Measurements from ENCODE around the gene ZBTB16. TPM values are rescaled to one million over a fixed set of nuclear protein-coding genes. Genes with fewer than 3 reads are reported as not detected.

The ZBTB16 gene
- total and polyA plus RNA-seq, 2 of the 13 experiments (the other 11 are each of a cell fraction or from before 2014, with no cell fraction given): not detected

GRCh38 chr11:114194702-114195101, 135.2 kb downstream of the ZBTB16 start:
- 49% methylated on average over 4 of the region's 4 CpGs for WGBS (ENCODE audit: low lambda C conversion rate)
- DNase-seq (ENCODE audit: low spot score): no peak
- FAIRE-seq: no peak
- Histone ChIP-seq H3K36me3 (replicated peaks in 1 of 2; ENCODE audit: control insufficient read depth in 1 of 2, insufficient read depth in 2 of 2, low read length in 2 of 2) (no peaks in the 10 kb centered on the region), H3K27ac (ENCODE audit: extremely low read length, insufficient read depth, low read length) (no peak overlapping the region), H3K27me3 (ENCODE audit: control insufficient read depth in 1 of 2, insufficient read depth in 2 of 2, low read length in 2 of 2) (0 out of 5 replicates have a peak, but pooled peaks cover 0 to 4% of the 10 kb centered on the region in 2 experiments), H3K4me3 (replicated peaks in 1 of 3; ENCODE audit: insufficient read depth in 1 of 3, low read depth in 2 of 3, low read length in 3 of 3) (no peak overlapping the region), H3K79me2 (ENCODE audit: insufficient read depth, low read length) (no peaks in the 10 kb centered on the region), H3K4me1 (ENCODE audit: insufficient read depth, low read length) (no peaks in the 10 kb centered on the region), H3K4me2 (ENCODE audit: low read depth, low read length) (no peak overlapping the region), H4K20me1 (ENCODE audit: insufficient read depth, low read length) (no peaks in the 10 kb centered on the region), H2AFZ (ENCODE audit: low read length) (no peak overlapping the region), H3K9ac (ENCODE audit: insufficient read depth, low read depth, low read length) (no peak overlapping the region), H3K9me3 (ENCODE audit: low read length) (no peaks in the 10 kb centered on the region)
- in situ Hi-C loops (cut with HindIII; ENCODE audit: extremely low pct_ligation_motif_present, low pct_unique_long_range_greater_than_20kb): no loop called here
- intact Hi-C loops (cut with micrococcal nuclease; ENCODE audit: unreplicated experiment): no loop called here
- no peak for ATAC-seq
- ChIA-PET POLR2A (no interaction called here), CTCF (ENCODE audit: low intra/inter-chr PET ratio, low total read pairs) (no interaction called here)
- no TSS peak for BruUV-seq (replicated peaks)
- TF ChIP-seq MAF1 (CRISPR knock-in tag; IDR thresholded peaks at IDR 0.05; ENCODE audit: borderline replicate concordance) (no peak), PRDM15 (CRISPR knock-in tag; IDR thresholded peaks at IDR 0.05) (no peak), CBX1 (IDR thresholded peaks at IDR 0.05; ENCODE audit: low read depth) (no peak), ZNF564 (CRISPR knock-in tag; IDR thresholded peaks at IDR 0.05) (no peak), ZHX2 (IDR thresholded peaks at IDR 0.05; ENCODE audit: low read depth) (no peak), ZHX2 (CRISPR knock-in tag; IDR thresholded peaks at IDR 0.05; ENCODE audit: borderline replicate concordance) (no peak)
- TF ChIP-seq, protein P1, sequence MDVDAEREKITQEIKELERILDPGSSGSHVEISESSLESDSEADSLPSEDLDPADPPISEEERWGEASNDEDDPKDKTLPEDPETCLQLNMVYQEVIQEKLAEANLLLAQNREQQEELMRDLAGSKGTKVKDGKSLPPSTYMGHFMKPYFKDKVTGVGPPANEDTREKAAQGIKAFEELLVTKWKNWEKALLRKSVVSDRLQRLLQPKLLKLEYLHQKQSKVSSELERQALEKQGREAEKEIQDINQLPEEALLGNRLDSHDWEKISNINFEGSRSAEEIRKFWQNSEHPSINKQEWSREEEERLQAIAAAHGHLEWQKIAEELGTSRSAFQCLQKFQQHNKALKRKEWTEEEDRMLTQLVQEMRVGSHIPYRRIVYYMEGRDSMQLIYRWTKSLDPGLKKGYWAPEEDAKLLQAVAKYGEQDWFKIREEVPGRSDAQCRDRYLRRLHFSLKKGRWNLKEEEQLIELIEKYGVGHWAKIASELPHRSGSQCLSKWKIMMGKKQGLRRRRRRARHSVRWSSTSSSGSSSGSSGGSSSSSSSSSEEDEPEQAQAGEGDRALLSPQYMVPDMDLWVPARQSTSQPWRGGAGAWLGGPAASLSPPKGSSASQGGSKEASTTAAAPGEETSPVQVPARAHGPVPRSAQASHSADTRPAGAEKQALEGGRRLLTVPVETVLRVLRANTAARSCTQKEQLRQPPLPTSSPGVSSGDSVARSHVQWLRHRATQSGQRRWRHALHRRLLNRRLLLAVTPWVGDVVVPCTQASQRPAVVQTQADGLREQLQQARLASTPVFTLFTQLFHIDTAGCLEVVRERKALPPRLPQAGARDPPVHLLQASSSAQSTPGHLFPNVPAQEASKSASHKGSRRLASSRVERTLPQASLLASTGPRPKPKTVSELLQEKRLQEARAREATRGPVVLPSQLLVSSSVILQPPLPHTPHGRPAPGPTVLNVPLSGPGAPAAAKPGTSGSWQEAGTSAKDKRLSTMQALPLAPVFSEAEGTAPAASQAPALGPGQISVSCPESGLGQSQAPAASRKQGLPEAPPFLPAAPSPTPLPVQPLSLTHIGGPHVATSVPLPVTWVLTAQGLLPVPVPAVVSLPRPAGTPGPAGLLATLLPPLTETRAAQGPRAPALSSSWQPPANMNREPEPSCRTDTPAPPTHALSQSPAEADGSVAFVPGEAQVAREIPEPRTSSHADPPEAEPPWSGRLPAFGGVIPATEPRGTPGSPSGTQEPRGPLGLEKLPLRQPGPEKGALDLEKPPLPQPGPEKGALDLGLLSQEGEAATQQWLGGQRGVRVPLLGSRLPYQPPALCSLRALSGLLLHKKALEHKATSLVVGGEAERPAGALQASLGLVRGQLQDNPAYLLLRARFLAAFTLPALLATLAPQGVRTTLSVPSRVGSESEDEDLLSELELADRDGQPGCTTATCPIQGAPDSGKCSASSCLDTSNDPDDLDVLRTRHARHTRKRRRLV (CRISPR knock-in tag; IDR thresholded peaks at IDR 0.05): no peak
- TF ChIP-seq, protein P2, sequence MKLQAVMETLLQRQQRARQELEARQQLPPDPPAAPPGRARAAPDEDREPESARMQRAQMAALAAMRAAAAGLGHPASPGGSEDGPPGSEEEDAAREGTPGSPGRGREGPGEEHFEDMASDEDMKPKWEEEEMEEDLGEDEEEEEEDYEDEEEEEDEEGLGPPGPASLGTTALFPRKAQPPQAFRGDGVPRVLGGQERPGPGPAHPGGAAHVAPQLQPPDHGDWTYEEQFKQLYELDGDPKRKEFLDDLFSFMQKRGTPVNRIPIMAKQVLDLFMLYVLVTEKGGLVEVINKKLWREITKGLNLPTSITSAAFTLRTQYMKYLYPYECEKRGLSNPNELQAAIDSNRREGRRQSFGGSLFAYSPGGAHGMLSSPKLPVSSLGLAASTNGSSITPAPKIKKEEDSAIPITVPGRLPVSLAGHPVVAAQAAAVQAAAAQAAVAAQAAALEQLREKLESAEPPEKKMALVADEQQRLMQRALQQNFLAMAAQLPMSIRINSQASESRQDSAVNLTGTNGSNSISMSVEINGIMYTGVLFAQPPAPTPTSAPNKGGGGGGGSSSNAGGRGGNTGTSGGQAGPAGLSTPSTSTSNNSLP (IDR thresholded peaks at IDR 0.05; ENCODE audit: low read depth, low read length): no peak

Data from HepG2 (cell line).